ENCODE measurements around the gene TMEM150C.

The TMEM150C gene

DNA sequence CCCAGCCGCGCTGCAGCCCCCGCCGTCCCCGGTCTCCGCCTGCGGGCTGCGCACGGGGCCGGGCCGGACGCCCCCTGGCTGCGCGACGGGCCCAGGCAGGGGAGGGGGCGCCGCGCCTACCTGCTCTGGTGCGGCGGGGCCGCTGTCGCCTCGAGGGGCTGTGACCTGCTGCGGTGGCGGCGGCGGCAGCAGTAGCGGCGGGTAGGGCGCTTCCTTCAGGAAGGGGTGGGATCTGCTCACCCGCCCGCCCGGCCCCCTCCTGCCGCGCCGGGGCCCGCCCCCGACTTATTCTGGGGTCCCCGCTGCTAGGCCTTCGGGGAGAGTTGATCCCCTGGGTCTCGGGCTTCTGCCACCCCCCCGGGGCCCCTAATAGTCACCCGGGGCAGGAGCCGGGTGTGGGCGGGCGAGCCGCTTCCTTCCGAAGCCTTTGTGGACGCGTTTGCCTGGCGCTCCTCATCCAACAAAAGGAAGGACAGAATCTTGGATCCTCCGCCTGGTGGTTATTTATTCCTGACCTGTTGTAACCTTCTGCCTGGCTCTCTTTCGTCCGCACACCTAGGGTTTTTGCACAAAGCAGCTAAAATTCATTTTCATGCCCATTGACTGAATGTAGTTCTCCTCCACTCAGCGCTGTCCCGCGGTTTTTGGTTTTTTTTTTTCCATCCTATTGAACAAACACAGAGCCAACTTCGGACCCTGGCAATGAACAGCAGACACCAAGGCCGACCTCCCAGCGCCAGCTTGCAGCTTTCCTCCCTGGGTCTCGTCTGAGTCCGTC is at the start of gene TMEM150C:
TSS of gene TMEM150C (minus strand) at position 203 of the 778 bp plus-strand sequence. CDS start 57,331 bp downstream, outside the sequence.
- peak in 1 of 3 experiments; percentile 5 for DNase-seq (ENCODE audit: low read depth in 3 of 3)

DNA sequence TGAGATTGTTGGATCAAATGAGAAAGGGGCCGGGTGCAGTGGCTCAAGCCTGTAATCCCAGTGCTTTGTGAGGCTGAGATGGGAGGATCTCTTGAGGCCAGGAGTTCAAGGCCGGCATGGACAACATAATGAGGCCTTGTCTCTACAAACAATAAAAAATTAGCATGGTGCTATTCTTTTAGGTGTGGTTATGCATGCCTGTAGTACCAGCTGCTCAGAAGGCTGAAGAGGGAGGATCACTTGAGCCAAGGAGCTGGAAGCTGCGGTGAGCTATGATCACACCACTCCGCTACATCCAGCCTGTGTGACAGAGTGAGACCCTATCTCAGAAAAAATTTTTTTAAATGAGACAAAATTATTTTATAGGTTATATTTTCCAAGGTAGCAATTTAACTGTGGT is 49.7 kb upstream of the TMEM150C start:
- no peak for DNase-seq (ENCODE audit: low read depth in 3 of 3)

DNA sequence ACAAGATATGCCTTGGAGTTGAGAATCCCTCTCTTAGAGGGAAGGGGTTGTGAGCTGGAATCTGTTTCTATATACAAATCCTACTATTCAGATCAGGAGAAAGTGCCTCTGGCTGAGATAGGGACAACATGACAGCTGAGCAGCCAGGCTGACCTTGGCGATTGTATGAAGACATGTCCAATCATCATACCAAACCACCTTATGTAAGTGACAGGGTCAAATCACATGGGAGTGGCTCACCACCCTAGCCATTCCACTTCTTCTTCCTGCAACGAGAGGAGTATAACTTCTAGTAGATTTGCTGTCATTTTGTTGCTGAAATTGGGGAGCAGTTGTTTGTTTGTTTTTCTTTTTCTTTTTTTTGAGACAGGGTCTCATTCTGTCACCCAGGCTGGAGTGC is 48.3 kb upstream of the TMEM150C start:
- no peak for DNase-seq (ENCODE audit: low read depth in 3 of 3)

DNA sequence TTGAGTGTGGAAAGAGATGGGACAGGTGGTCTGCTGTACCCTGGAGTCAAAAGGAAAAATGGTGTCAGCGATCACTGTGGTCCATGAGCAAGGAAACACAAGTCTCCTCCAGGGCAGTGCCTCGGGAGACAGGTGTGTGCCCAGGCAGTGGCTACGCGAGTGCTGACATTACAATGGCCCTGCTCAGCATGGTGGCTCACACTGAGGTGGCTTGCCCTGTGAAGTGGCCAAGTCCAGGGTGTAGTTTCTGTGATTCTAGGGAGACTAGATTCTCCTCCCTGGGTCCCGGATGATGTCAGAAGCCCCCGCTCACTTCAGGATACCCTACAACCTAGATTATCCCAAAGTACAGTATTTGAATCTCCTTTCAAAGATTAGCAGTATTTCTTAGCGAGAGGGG is 44.8 kb upstream of the TMEM150C start:
- no peak for DNase-seq (ENCODE audit: low read depth in 3 of 3)

DNA sequence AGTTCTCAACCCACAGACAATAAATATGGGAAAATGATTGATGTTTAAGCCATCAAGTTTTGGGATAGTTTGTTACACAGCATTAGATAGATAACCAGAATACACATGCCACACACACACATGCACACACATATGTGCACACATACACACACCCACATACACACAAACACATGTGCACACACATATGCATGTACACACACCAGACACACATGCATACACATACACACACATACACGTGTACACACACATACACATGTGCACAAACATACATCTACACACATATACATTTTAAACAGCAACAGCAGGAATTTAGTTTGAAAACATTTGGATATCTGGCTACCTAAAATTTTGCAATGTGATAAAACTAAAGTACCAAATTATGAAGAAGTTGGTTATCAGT is 42.7 kb upstream of the TMEM150C start:
- DNase-seq (ENCODE audit: low read depth in 3 of 3), result no peak

DNA sequence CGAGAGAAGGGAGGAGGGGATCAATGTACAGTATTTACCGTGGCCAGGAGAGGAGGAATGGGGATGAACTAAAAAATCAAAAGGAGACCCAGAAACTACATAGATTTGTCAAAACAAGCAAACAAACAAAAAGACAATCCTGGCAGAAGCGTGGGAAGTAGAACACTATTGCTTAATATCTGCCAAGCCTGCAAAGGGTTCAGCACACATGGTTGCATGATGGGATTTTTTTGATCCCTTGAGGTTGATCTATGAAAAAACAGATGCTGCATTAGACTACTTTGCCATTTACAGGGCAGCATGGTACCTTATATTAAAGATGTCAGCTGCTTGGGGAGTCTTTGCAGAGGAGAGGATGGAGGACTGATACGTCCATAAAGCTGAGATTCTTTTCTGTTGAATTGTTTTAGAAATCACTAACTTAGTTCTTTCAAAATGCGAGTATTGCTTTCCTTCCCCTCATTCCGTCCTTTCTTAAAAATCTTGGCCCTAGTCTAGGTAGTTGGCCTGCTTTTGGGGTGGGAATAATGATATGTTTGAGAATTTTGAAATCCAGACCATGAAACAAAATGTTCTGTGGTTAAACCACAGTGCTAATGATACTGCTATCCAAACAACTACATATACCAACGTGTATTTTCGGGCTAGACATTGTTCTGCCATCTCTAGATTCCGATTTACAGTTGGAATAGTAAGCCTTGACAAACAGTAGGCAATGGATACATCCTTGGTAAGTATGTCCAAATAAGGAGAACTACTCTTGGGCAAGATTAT is 39.6 kb upstream of the TMEM150C start:
- DNase-seq (ENCODE audit: low read depth in 3 of 3), result no peak

DNA sequence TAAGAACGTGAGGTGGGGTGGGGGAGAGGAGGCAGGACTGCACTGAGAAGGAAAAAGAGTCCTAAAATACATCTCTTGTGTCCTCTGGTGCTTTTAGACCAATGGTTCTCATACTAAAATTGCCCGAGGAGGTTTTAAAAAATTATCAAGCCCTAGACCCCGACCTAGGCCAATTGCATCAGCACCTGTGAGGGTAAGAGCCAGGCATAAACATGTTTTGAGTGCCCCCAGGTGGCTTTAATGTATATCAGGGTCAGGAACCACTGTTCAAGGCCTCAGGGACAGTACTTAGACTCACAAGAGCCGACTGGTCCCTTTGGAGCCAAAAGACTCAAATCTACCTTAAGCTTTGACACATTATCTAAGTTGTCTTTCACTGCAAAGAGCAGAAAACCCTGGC is 37.5 kb upstream of the TMEM150C start:
- no peak for DNase-seq (ENCODE audit: low read depth in 3 of 3)

DNA sequence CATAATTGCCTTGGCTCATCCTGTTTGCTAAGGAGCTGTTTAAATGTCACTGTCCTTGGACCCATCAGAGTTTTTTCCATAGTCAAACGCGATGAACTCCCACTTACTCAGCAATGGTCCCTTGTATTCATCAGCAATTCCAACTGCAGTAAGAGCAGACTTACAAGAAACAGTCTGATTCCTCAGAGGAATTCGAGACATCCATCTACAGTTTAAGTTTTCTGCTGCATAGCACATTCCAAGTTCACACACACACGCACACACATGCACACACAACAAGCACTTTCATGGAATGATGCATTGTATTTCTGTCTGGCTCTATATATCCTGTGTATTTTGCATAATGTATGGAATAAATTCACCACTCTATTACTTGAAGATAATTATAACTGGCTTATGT is 32.7 kb upstream of the TMEM150C start:
- no peak for DNase-seq (ENCODE audit: low read depth in 3 of 3)

DNA sequence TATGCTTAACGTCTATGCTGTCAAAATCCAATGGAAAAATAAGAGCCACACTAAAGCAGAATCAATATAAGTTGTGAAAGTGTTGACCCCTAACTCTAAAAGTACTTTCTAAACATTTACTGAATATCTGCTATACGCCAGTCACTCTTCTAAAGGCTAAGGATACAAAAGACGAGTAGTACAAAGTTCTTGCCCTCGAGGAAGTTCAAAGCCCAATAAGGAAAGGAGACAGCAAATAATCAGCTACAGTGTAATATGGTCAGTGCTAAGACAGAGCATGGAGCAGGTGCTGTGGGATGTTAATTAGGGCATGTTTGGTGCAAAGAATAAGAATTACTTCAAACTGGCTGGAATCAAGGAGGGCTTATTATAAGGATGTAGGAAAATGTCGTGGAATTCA is 31.6 kb upstream of the TMEM150C start:
- no peak for DNase-seq (ENCODE audit: low read depth in 3 of 3)

DNA sequence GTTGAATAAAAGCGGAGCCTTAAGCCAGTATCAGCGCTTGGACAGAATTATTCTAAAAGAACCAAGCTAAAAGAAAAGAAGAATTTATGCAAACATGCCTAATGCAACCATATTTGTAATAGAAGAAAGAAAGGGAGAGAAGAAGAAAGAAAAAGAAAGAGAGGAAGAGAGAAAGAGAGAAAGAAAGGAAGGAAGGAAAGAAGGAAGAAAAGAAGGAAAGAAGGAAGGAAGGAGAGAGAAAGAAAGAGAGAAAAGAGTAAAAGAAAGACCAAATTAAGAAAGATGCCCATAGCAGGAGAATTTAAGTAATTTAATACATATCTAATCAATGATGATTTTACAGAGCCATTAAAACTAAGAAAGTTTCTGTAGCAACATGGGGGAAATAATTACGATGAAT is 30.9 kb upstream of the TMEM150C start:
- no peak for DNase-seq (ENCODE audit: low read depth in 3 of 3)

DNA sequence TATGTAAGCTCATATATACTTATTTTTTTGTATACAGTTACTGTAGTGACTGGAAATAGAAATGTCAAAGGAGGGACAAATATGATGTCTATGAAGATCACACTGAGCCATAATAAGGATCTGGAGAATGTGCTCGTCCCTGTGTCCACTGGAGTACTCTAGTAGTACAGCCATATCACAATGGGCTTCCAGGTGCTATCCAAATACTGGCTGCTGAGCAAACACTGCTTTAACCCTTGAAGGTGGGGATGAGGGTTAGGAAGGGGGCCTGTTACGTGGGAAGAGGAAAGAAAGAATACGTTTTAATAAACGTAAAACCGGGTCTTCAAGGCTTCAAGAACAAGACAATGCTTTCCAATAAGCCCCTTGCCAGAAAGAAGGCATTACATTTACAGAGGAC is 29.8 kb upstream of the TMEM150C start:
- no peak for DNase-seq (ENCODE audit: low read depth in 3 of 3)

DNA sequence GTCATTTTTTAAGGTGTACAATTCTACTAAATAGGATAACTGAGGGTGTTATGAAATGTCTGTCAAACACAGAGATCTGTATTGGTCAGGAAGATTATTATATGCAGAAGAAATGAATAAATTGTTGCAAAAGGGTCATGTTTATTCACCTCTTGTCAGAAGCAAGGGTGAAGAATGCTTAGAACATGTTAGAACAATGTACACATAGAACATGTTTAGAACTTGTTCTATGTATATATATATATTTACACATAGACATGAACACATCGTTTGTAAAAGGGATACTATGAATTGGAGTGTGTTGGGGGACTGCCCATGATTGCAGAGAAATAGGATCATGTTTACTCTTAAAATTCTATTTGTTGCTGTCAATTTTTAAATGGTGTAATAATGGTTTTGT is 28.0 kb upstream of the TMEM150C start:
- no peak for DNase-seq (ENCODE audit: low read depth in 3 of 3)

DNA sequence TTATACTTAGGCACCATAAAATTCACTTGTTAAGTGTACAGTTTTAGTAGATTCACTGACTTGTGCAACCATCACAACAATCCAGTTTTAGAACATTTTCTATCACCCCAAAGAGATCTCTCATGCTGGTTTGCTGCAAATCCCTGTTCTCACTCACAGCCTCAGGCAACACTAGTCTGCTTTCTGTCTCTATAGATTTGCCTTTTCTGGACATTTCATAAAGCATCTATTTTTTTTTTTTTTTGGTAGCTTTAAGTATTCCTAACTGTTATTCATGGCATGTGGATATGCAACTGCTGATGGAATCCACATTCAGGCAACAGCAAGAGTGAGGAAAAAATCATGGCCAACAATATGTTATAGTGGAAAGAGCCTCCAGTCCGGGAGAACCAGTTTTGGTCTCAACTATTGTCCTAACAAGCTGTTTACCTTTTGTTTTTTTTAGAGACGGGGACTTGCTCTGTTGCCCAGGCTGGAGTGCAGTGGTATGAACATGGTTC is 27.0 kb upstream of the TMEM150C start:
- no peak for DNase-seq (ENCODE audit: low read depth in 3 of 3)

DNA sequence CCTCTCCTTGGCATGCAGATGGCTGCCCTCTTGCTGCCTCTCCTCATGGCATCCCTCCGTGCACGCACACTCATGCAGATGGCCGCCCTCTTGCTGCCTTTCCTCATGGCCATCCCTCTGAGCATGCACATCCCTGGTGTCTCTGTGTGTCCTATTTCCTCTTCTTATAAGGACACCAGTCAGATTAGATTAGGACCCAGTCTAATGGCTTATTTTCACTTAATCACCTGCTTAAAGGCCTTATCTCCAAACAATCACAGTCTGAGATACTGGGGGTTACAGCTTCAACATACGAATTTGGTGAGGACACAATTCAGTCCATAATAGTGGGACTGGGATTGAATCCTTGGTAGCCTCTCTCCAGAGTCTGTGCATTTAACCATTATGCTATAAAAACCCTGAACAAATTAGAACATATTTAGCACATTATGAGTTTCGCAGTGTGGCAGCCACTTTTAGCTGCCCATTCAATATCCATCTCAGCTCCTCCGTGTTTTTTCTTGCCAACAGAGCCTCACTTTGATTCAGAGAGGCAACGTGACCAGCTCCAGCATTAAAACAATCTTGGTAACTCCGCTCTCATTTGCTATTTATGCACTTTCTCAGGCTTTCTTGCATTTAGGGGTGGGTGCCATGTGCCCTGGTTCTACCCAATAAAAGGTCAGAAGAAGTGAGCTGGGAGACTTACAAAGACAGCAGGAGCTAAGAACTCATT is 26.2 kb upstream of the TMEM150C start:
- DNase-seq (ENCODE audit: low read depth in 3 of 3), result no peak

DNA sequence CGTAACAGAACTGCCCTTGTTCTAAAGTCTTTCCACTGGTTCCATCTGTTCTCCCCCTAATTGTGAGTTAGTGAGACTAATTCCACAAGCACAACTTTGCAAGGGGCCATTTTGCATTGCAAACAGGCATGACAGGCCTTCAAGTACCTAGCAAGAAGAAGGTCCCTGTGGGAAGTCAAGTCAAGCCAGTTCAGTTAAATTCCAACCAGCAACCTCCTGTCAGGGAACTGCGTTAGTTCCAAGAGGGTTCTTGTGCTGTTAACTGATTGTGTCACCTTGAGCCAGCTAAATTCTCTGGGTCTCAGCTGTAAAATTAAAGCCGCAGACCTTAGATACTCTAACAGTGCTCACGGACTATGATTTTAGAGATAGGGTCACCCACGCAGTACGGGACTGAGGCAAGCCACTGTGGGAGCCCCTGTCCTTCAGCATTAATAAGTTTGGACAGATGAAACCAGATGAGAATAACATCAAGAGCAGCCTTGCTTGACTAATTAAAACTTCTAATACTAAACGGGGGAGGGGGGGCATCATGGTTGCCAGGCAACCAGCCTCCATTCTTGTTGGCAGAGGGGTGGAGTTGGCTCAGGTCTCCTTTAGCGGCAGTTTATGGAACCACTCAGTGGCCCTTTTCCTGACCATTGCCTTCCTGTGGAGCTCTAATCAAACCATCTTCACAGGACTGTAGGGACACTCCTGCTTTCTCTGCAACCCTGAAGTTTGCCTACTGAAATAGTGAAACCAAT is 24.1 kb upstream of the TMEM150C start:
- DNase-seq (ENCODE audit: low read depth in 3 of 3), result no peak

DNA sequence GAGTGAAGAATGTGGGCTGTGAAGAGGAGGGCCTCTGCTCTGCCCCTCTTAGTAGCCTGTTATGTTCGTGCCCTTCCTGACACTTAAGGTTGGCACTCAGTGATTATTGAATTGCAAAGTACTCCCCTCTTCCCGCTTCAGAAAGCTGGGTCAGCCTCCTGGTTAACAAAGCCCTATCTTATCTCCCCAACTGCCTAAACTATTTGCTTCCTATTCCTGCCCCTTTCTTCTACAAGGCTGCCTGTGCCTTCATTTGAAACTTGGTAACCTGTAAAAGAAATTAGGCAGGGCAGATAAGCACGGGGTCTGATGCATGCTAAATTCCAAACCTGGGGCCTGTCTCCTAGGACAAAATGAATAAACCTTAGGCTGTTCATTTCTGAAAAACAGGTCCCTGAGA is 23.1 kb upstream of the TMEM150C start:
- DNase-seq (ENCODE audit: low read depth in 3 of 3), result no peak

DNA sequence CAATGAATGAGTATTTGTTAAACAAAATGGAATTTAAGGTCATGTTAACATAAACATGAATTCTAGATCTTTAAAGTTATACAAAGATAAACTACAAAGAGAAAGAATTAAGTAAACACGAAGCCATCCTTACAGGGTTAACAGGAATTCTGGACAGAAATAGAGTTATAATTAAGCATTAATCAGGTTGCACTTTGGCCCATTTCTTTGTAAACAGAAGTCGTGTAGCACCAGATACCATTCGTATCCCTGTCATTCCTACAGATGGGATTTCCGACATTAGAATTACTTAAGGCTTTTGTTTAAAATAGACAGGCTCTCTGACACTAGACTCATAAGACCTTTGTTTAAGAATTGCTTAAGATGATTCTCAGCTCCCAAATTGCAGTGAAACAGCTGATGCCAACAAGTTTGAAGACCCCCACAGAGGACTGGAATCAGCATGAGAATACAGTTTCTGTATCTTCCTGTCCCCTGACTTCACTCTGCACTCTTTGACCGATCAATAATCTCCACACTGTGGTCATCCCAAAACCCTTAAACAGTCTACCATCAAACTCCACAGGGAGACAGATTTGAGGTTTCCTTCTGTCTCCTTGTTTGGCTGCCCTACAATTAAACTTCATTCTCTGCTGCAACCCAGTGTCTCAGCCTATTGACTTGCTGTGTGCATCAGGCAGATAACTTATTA is 22.3 kb upstream of the TMEM150C start:
- no peak for DNase-seq (ENCODE audit: low read depth in 3 of 3)

DNA sequence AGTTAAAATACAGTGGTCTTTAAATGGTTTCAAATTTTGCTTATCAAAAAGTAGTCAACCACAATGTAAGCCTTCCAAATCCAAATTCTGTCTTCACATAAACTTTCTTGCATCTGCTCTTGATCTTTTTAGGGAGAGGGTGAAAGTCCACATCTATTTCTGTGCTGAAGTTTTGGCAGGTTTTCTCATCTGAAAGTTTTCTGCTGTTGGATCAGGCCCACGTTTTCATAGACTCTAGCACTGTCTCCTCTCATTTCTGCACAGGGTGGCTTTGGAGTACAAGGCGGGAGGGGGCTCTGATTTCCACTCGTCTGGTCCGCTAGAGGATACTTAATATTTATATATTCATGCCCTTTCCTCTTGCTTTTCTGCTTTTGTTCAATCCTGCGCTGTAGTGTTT is 18.1 kb upstream of the TMEM150C start:
- no peak for DNase-seq (ENCODE audit: low read depth in 3 of 3)

DNA sequence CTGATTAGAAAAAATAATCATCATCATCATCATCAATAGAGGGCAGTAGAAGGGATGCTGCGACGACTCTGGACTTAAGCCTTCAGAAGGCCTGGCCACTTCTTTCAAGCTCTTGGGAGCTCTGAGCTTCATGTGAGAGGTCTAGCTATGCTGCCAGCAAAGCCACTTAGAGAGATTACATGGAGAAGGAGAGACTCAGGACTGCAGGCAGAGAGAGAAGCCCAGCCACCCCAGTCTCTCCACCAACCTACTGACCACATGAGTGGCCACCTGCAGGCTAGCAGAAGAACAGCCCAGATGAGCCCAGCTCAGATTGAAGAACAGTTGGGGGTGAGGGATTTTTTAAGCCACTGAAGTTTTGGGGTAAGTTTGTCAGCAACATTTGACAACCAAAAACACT is 17.1 kb upstream of the TMEM150C start:
- no peak for DNase-seq (ENCODE audit: low read depth in 3 of 3)

DNA sequence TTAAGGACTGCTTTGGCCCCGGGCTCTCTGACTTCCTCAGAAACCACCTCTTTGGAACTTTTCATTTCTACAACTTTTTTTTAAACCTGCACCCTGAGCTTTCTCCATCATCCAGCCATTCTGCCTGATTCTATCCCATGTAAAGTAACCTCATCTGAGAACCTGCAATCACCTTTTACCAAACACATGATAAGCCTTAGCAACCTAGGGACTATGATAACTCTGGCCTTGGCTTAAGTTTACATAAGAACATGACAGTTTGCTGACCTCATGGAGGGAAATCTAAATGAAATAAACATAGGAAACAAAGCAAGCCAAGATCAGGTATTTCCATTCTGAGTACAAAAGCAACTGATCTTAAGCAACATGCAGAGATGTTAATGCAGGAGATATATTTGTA is 15.7 kb upstream of the TMEM150C start:
- no peak for DNase-seq (ENCODE audit: low read depth in 3 of 3)

DNA sequence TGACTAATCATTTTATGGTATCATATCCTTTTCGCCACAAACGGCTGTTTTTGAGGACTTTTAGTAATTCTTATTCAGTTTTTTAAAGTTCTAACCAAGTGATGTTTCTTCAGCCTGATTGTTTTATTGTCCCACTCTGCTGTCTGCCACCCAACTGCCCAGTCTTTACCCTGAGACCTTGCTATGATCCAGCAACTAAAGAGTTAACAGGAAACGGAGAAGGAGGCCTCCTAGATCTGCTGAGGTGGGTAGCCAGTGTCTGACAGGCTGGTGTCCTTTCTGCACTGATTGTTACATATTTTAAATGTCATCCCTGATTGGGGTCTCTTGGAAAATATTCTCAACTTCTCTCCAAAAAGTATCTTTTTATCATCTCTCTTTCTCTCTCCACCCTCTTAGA is 7.9 kb upstream of the TMEM150C start:
- DNase-seq (ENCODE audit: low read depth in 3 of 3), result no peak
